Amniotic epithelial cell (primary cell): ENCODE data around the gene ERI3.

Source experiments
- DNase-seq: peaks from one replicate; pipeline ENCODE4 v3.0.0-alpha.2; 2010; ENCODE audit warnings: low read depth

ERI3 gene

DNA sequence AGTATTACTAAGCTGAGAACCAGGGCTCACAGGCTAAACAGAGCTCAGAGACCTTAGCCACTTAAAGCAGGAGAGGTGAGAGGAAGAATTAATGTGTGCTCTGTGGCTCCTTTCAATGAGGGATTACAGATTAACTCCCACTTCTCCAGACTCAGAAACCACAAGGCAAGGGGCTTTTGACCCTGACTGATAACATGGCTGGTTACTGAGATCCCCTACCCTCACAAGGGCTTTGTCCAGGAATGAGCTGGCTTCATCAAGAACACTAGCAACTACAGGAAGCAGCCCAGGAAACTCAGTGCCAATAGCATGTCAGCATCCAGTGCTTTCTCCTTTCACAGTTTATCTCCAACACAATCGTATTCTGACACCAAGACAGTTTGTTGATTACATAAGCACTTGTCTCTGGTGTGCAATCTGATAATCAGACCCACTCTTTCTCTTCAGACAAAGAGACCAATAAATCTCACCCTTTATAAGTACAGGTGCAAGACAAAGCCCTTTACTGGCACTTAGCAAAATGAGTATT lies 38.8 kb downstream of the ERI3 start:
- DNase-seq, result peak; percentile 13

DNA sequence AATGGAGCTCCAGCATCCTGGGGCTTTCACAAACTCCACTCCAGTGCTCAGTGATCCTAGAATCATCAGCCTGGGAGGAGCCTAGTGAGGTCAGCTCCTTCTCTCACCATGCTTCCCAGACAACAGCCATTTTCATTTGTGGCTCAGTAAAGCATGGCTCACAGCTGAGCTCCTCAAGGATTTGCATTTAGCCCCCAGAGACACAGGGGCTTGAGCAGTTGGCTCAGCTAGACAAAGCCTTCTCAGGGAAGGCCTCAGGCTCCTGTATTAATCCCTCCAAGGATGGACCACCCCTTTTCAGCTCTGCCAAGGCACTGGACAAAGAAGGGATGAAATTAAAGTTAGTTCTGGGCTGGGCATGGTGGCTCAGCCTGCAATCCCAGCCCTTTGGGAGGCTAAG lies 39.5 kb downstream of the ERI3 start:
- DNase-seq, result no peak

GRCh38 chr1:44314452-44314851 lies 40.6 kb downstream of the ERI3 start:
- no peak for DNase-seq

DNA sequence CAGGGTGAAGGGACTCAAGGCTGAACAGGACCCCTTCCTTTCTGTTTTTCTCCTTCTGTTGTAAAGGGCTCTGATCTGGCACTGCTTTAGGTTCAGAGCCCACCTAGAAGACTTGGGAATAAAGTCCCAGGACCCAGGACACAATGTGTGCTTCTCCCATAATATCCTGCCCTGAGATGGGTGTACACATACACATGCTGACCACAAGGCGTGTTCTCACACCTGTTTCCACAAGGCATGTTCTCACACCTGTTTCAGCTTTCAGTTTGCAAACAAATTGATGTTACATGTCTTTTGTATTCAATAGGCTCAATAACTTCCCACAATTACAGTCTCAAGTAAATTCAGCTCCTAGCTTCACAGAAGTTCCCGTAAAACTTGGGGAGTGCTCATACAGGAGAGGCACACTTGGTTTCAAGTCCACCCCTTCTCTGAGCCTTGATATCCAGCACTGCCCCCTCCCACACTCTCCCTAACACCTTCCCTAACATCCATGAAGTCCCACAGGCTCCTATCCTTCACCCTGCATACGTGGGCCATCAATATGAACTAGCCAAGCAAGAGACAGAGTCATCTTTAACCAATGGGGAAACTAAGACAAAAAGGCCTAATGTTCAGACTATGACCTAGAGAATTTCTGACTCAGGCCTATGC lies 41.7 kb downstream of the ERI3 start:
- no peak for DNase-seq

- no peak for DNase-seq
These were observed 42.5 kb downstream of the ERI3 start for GRCh38 chr1:44312399-44313196.

GRCh38 chr1:44310006-44310405 lies 45.1 kb downstream of the ERI3 start:
- no peak for DNase-seq

- no peak for DNase-seq
These were observed 49.1 kb downstream of the ERI3 start for GRCh38 chr1:44305962-44306422.

DNA sequence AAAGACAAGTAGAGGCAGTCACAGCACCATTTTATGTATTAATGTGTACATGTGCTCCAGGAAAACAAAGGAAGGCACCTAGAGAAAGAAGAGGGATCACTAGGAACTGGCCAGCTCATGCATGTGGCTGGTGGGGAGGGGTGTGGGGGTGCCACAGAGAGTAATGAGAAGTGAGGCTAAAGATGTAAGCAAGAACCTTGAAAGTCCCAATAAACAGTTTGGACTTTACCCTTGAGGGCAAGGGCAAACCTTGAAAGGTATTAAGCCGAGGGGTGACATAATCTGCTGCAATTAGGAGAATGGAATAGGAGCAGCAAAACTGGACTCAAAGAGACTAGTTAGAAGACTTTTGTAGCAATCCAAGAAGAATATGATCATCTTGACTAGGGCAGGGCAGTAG lies 51.5 kb downstream of the ERI3 start:
- DNase-seq, result no peak

DNA sequence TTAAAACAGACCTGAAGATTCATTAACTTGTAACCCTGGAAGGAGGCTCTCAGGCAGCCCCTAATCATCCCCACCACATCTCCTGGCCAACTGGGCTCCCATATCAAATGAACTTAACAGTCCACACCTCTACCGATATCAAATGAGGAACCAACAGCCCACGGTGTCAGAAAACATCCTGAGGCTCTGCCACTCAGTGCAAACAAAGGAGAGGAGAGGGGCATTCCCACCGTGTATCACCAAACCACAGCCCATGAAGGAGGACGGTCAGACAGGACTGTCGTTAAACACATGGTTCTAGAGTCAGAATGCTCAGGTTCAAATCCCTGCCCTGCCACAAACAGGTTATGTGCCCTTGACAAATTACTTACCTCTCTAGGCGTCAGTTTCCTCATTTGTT lies 52.5 kb downstream of the ERI3 start:
- no peak for DNase-seq

- DNase-seq, result no peak
These were observed 53.6 kb downstream of the ERI3 start for GRCh38 chr1:44301442-44301841.

- DNase-seq, result no peak
These were observed 54.2 kb downstream of the ERI3 start for GRCh38 chr1:44300852-44301251.

GRCh38 chr1:44297695-44298400 lies 57.2 kb downstream of the ERI3 start:
- DNase-seq, result no peak

DNA sequence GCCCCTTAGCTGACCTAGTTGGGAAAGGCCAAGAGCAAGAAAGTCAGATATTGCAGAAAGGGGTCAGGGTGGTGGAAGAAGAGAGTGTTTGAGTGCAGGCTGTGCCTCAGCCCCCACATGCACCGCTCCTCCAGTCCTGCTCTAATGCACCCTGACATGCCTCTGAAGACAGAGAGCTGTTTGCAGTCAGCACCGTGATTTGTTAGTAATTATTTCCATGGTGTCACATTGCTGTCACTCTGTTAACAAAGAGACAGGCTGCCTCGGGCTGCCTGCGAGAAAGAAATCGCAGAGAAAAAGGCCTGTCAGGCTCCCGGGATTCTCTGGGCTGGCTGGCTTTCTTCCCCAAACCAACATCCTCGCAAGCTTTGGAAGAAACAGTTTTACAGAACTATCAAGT lies 58.3 kb downstream of the ERI3 start:
- no peak for DNase-seq

- DNase-seq, result no peak
These were observed 59.0 kb downstream of the ERI3 start for GRCh38 chr1:44296086-44296485.

- peak; percentile 89 for DNase-seq
These were observed 60.5 kb downstream of the ERI3 start for GRCh38 chr1:44294588-44295007.

GRCh38 chr1:44293761-44294315 lies 61.2 kb downstream of the ERI3 start:
- no peak for DNase-seq

DNA sequence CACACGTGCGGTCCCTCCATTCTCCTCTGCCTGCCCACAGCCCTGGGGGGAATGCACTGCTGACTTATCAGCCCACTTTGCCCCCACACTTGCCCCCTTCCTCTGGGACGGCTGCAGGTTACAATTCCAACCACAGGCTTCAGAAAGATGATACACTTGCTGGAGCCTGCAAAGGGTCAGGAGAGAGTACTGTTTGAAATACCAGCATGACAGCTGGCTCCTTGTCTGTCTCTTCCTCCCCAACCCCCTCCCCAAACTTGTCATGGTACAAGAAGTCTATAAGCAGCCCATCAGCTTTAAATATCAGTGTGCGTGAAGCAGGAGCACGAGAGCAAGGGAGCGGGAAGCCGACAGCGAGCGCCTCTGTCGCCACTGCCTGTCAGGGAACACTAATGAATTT lies 62.4 kb downstream of the ERI3 start:
- DNase-seq, result no peak

DNA sequence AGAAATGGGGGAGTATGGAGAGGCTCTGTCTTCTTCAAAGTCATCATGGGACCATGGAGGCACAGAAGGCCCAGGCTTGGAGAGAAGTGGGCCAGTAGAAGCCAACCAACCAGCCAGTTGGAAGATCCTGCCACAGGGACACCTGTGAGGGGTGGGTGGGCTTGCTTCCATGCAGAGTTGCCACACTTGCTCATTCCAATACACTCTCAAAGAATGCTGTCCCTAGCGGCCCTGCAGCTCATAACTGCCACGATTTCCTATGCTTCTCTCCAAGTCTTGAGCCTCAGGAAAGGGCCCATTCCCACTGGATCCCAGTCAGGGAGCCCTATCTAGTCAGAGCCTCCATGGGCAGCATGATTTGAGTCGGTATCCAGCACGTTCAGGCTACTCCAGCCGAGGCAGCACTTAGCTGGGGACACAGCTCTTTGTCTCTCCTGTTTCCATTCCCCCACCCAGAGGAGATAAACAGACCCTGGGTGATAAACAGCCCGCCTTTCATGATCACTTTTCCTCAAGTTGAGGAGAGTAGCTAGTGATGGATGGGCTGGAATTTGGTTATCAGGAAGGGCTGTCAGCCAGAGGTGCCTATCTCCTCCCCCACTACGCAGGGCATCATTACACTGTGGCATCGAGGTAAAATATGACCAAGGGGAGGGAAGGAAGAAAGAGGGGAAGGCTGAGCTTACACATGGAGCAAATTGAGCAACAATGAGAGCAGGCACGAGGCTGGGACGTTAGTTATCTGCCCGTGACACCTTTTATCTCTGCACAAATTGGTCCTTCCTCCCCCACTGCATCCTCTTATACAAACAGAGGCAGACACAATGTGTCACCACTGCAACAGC lies 64.6 kb downstream of the ERI3 start:
- peak; percentile 57 for DNase-seq

DNA sequence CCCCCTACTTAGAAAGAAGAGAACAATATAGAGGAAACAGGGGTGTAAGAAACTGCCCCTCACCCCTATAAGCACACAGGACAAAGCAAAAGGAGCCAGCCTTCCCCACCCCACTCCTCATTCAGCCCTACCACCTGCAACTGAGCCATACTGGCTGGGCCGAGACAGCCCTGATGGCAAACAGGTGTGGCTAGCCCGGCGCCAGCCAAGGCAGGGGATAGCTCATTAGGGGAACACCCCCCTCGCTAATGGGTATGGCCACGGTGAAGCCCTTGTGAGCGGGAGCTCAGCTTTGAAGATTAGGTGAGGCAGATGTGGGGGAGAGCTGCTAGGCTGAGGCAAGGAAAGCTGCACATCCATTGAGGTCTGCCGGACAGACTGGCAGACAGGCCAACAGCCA lies 65.5 kb downstream of the ERI3 start:
- DNase-seq, result no peak

- DNase-seq, result no peak
These were observed 66.2 kb downstream of the ERI3 start for GRCh38 chr1:44288883-44289282.

- no peak for DNase-seq
These were observed 70.9 kb downstream of the ERI3 start for GRCh38 chr1:44284184-44284583.
